ENCODE measurements around the gene EN1. TPM values are rescaled to one million over a fixed set of nuclear protein-coding genes. Genes with fewer than 3 reads are reported as not detected.
A peak's percentile ranks its signal among the peaks of the same experiment; 100 is the strongest.

EN1 gene
- total and polyA plus RNA-seq, 2 experiments from 2014 or later = not detected

- TF ChIP-seq, protein P1, sequence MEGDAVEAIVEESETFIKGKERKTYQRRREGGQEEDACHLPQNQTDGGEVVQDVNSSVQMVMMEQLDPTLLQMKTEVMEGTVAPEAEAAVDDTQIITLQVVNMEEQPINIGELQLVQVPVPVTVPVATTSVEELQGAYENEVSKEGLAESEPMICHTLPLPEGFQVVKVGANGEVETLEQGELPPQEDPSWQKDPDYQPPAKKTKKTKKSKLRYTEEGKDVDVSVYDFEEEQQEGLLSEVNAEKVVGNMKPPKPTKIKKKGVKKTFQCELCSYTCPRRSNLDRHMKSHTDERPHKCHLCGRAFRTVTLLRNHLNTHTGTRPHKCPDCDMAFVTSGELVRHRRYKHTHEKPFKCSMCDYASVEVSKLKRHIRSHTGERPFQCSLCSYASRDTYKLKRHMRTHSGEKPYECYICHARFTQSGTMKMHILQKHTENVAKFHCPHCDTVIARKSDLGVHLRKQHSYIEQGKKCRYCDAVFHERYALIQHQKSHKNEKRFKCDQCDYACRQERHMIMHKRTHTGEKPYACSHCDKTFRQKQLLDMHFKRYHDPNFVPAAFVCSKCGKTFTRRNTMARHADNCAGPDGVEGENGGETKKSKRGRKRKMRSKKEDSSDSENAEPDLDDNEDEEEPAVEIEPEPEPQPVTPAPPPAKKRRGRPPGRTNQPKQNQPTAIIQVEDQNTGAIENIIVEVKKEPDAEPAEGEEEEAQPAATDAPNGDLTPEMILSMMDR (IDR thresholded peaks at IDR 0.05; ENCODE audit: low read depth, low read length) = peak; percentile 86
- peak; percentile 48 to 72 for DNase-seq (ENCODE audit: low read depth in 1 of 2, low spot score in 1 of 2)
Measured at GRCh38 chr2:118881490-118882129, 34.2 kb upstream of the EN1 start.

DNA sequence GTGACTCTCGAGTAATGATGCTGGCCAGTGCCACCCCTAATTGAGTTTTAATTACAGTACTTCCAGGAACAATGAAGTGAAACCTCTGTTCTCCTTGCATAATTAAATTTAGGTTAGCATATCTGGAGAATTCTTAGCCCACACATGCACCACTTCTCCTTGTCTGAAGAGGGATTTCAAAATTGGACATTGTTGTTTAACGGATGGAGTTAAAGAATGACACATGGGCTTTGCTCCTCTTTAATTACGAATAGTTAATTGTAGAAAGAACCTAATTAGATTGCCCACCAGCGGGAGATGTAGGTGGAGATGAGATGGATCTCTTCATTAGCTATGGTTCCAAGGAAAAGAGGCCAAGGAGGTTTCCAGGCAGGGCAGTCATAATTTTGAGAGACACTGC lies 33.1 kb upstream of the EN1 start:
- no peaks in the 10 kb centered on the region for H3K9me3 ChIP-seq (ENCODE audit: low read depth)
- TF ChIP-seq, protein P1 (IDR thresholded peaks at IDR 0.05; ENCODE audit: low read depth, low read length) = no peak
- peaks cover 32% of the 10 kb centered on the region for H3K27me3 ChIP-seq
- no peak overlapping the region for H3K4me3 ChIP-seq
- H3K27ac ChIP-seq = no peak overlapping the region
- no peaks in the 10 kb centered on the region for H3K4me1 ChIP-seq (ENCODE audit: low read depth)
- no peaks in the 10 kb centered on the region for H3K36me3 ChIP-seq
- no peak for DNase-seq (ENCODE audit: low read depth in 1 of 2, low spot score in 1 of 2)

More at GRCh38 chr2:118881490-118882129, 34.2 kb upstream of the EN1 start:
- H3K27me3 ChIP-seq = peaks cover 32% of the 10 kb centered on the region
- no peaks in the 10 kb centered on the region for H3K9me3 ChIP-seq (ENCODE audit: low read depth)
- no peaks in the 10 kb centered on the region for H3K4me1 ChIP-seq (ENCODE audit: low read depth)
- H3K4me3 ChIP-seq = no peak overlapping the region
- H3K36me3 ChIP-seq = no peaks in the 10 kb centered on the region
- H3K27ac ChIP-seq = no peak overlapping the region

- no peaks in the 10 kb centered on the region for H3K4me1 ChIP-seq (ENCODE audit: low read depth)
- H3K27ac ChIP-seq = no peak overlapping the region
- TF ChIP-seq, protein P1 (IDR thresholded peaks at IDR 0.05; ENCODE audit: low read depth, low read length) = no peak
- no peaks in the 10 kb centered on the region for H3K36me3 ChIP-seq
- DNase-seq (ENCODE audit: low read depth in 1 of 2, low spot score in 1 of 2) = no peak
- peaks cover 32% of the 10 kb centered on the region for H3K27me3 ChIP-seq
- no peak overlapping the region for H3K4me3 ChIP-seq
- H3K9me3 ChIP-seq (ENCODE audit: low read depth) = no peaks in the 10 kb centered on the region
Measured at GRCh38 chr2:118878531-118879149, 31.2 kb upstream of the EN1 start.

- no peaks in the 10 kb centered on the region for H3K4me1 ChIP-seq (ENCODE audit: low read depth)
- no peak for DNase-seq (ENCODE audit: low read depth in 1 of 2, low spot score in 1 of 2)
- no peak overlapping the region for H3K4me3 ChIP-seq
- H3K9me3 ChIP-seq (ENCODE audit: low read depth) = no peaks in the 10 kb centered on the region
- H3K36me3 ChIP-seq = no peaks in the 10 kb centered on the region
- peaks cover 21% of the 10 kb centered on the region for H3K27me3 ChIP-seq
- TF ChIP-seq, protein P1 (IDR thresholded peaks at IDR 0.05; ENCODE audit: low read depth, low read length) = no peak
- H3K27ac ChIP-seq = no peak overlapping the region
Measured at GRCh38 chr2:118875318-118875717, 27.9 kb upstream of the EN1 start.

DNA sequence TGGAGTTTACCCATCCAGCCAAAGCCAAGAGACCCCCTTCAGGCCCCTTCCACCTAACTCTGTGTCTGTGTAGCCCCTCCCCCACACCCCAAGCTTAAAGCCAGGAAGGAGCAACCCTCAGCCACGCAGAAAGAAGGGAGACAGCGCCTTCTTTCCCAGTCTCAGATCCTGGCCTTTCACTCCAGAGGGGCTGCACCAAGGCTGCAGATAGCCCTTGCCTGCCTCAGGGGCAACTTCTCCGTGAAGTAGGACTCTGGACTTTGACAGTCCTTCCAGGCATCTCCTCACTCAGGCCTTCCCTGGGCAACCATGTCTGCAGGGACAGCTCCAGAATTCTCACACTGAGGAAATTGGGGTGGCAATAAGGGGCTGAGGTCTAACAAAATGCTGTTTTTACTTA lies 26.9 kb upstream of the EN1 start:
- peaks cover 11% of the 10 kb centered on the region for H3K27me3 ChIP-seq
- TF ChIP-seq, protein P1 (IDR thresholded peaks at IDR 0.05; ENCODE audit: low read depth, low read length) = no peak
- H3K4me1 ChIP-seq (ENCODE audit: low read depth) = peaks cover 3% of the 10 kb centered on the region
- H3K27ac ChIP-seq = no peak overlapping the region
- DNase-seq (ENCODE audit: low read depth in 1 of 2, low spot score in 1 of 2) = no peak
- no peaks in the 10 kb centered on the region for H3K36me3 ChIP-seq
- H3K9me3 ChIP-seq (ENCODE audit: low read depth) = no peaks in the 10 kb centered on the region
- no peak overlapping the region for H3K4me3 ChIP-seq
